Measurements from ENCODE around the gene FEM1A. TPM values are rescaled to one million over a fixed set of nuclear protein-coding genes. Genes with fewer than 3 reads are reported as not detected.
"Not testable (repeated sequence)": the region's sequence is repeated elsewhere in the genome, so short reads cannot be mapped to it uniquely, and the experiment has no call there.

Gene FEM1A
- total RNA-seq, 1 donor from 2014 or later = 12.2 TPM

GRCh38 chr19:4774136-4774535, 17.4 kb upstream of the FEM1A start:
- no peak for DNase-seq (ENCODE audit: low spot score)

GRCh38 chr19:4775627-4776152, 15.8 kb upstream of the FEM1A start:
- DNase-seq (ENCODE audit: low spot score) = no peak

GRCh38 chr19:4776436-4777211, 14.9 kb upstream of the FEM1A start:
- no peak for DNase-seq (ENCODE audit: low spot score)

- not testable (repeated sequence) for DNase-seq (ENCODE audit: low spot score)
These were observed 13.4 kb upstream of the FEM1A start for GRCh38 chr19:4778124-4778523.

- no peak for DNase-seq (ENCODE audit: low spot score)
These were observed 10.7 kb upstream of the FEM1A start for GRCh38 chr19:4780860-4781259.

- DNase-seq (ENCODE audit: low spot score) = no peak
These were observed 9.7 kb upstream of the FEM1A start for GRCh38 chr19:4781801-4782200.

- DNase-seq (ENCODE audit: low spot score) = not testable (repeated sequence)
These were observed 5.0 kb upstream of the FEM1A start for GRCh38 chr19:4786412-4787016.

GRCh38 chr19:4792019-4792865, 708 bp downstream of the FEM1A start:
- not testable (repeated sequence) for DNase-seq (ENCODE audit: low spot score)

GRCh38 chr19:4792866-4793195, 1.3 kb downstream of the FEM1A start:
- DNase-seq (ENCODE audit: low spot score) = not testable (repeated sequence)

GRCh38 chr19:4793278-4793677, 1.7 kb downstream of the FEM1A start:
- not testable (repeated sequence) for DNase-seq (ENCODE audit: low spot score)

GRCh38 chr19:4794971-4795370, 3.4 kb downstream of the FEM1A start:
- no peak for DNase-seq (ENCODE audit: low spot score)

GRCh38 chr19:4795400-4795799, 3.9 kb downstream of the FEM1A start:
- no peak for DNase-seq (ENCODE audit: low spot score)

GRCh38 chr19:4800591-4801081, 9.1 kb downstream of the FEM1A start:
- DNase-seq (ENCODE audit: low spot score) = peak; percentile 92

- no peak for DNase-seq (ENCODE audit: low spot score)
These were observed 9.6 kb downstream of the FEM1A start for GRCh38 chr19:4801085-4801619.

GRCh38 chr19:4802711-4803110, 11.2 kb downstream of the FEM1A start:
- no peak for DNase-seq (ENCODE audit: low spot score)

- DNase-seq (ENCODE audit: low spot score) = no peak
These were observed 12.5 kb downstream of the FEM1A start for GRCh38 chr19:4803736-4804695.

- DNase-seq (ENCODE audit: low spot score) = not testable (repeated sequence)
These were observed 13.6 kb downstream of the FEM1A start for GRCh38 chr19:4805140-4805539.

GRCh38 chr19:4806384-4806783, 14.8 kb downstream of the FEM1A start:
- no peak for DNase-seq (ENCODE audit: low spot score)

- no peak for DNase-seq (ENCODE audit: low spot score)
These were observed 15.7 kb downstream of the FEM1A start for GRCh38 chr19:4807188-4807587.

GRCh38 chr19:4811328-4812131, 20.0 kb downstream of the FEM1A start:
- DNase-seq (ENCODE audit: low spot score) = peak; percentile 82
